SHP77 treated with DMSO at 0.1 percent for 48 hours (cell line): ENCODE measurements around the gene GARIN5A.

ENCODE experiments used
- DNase-seq: peaks from one replicate; lab custom pipeline; 2025; lab: John Stamatoyannopoulos, UW

The GARIN5A gene

GRCh38 chr19:50508843-50509190, 32.2 kb upstream of the GARIN5A start:
- no peak for DNase-seq

GRCh38 chr19:50507376-50507775, 30.7 kb upstream of the GARIN5A start:
- no peak for DNase-seq

GRCh38 chr19:50506700-50507099, 30.1 kb upstream of the GARIN5A start:
- no peak for DNase-seq

GRCh38 chr19:50505856-50506611, 29.4 kb upstream of the GARIN5A start:
- DNase-seq: no peak

- DNase-seq: no peak
These were observed 25.2 kb upstream of the GARIN5A start for GRCh38 chr19:50501568-50502475.

GRCh38 chr19:50501186-50501567, 24.5 kb upstream of the GARIN5A start:
- no peak for DNase-seq

GRCh38 chr19:50500753-50501151, 24.1 kb upstream of the GARIN5A start:
- DNase-seq: no peak

GRCh38 chr19:50500060-50500752, 23.6 kb upstream of the GARIN5A start:
- DNase-seq: no peak

- no peak for DNase-seq
These were observed 21.8 kb upstream of the GARIN5A start for GRCh38 chr19:50498219-50499056.

GRCh38 chr19:50497022-50497405, 20.4 kb upstream of the GARIN5A start:
- DNase-seq: no peak

- DNase-seq: no peak
These were observed 19.8 kb upstream of the GARIN5A start for GRCh38 chr19:50496189-50497021.

- DNase-seq: no peak
These were observed 18.4 kb upstream of the GARIN5A start for GRCh38 chr19:50495020-50495531.

- no peak for DNase-seq
These were observed 17.8 kb upstream of the GARIN5A start for GRCh38 chr19:50494186-50495019.

- DNase-seq: no peak
These were observed 16.5 kb upstream of the GARIN5A start for GRCh38 chr19:50493171-50493570.

GRCh38 chr19:50492303-50493052, 15.8 kb upstream of the GARIN5A start:
- DNase-seq: no peak

GRCh38 chr19:50490991-50491472, 14.4 kb upstream of the GARIN5A start:
- no peak for DNase-seq

GRCh38 chr19:50490411-50490811, 13.8 kb upstream of the GARIN5A start:
- DNase-seq: no peak

- no peak for DNase-seq
These were observed 12.9 kb upstream of the GARIN5A start for GRCh38 chr19:50489461-50490011.
